NCI-H748 (cell line): ENCODE results near the gene FSTL4.

ENCODE experiments used
- DNase-seq: peaks from one replicate; lab custom pipeline; 2025; ENCODE audit not compliant: unreplicated experiment; lab: John Stamatoyannopoulos, UW

FSTL4 gene

DNA sequence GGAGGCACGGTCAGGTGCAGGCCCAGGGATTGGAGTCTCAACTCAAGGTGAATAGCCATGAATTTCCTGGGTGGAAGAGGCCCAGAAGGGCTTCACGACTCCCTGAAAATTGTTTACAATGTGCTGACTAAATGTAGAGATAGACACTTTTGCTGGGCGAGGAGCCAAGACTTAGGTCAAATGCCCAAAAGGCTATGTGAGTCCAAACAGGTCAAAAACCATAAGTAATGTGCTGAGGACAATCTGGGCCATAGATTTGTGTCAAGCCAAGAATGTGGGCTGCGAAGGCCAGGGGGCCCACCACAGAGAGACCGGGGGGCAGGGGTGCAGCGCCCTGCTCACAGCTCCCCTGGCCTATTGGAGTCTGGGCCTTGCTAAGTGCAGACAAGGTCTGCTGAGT, 362.7 kb downstream of the FSTL4 start:
- peak; percentile 8 for DNase-seq

DNA sequence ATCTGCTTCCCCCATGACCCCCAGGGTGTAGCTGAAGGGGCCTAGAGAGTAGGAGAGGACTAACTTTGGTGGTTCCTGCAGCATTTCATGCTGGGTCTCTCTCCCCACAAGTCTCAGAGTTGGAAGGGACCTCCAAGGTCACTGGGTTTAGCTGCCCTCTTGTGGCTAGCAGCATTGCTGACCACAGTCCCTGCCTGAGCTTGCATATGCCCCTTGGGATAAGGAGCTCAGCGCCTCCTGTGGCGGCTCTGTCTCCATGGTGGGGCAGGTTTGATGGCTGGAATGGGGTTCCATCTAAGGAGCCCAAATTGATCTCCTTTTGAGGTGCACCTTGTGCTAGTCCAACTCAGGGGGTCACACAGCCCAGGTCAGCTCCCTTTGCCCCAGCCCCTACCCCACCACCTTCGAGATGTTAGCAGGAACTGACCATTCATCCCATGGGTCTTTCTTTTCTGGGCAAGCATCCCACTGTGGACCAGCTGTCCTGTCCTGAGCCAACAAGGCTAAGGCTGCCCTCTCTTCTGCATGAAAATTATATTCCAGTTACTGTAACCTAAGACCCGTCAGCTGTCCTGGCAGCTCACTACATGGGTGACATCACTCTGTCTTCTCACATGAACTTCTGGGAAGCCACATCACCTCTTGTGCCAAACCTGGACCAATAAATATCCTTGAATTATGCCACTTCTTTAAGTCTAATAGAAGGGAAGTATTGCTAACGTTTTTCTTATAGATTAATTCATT, 364.3 kb downstream of the FSTL4 start:
- DNase-seq = peak; percentile 20

DNA sequence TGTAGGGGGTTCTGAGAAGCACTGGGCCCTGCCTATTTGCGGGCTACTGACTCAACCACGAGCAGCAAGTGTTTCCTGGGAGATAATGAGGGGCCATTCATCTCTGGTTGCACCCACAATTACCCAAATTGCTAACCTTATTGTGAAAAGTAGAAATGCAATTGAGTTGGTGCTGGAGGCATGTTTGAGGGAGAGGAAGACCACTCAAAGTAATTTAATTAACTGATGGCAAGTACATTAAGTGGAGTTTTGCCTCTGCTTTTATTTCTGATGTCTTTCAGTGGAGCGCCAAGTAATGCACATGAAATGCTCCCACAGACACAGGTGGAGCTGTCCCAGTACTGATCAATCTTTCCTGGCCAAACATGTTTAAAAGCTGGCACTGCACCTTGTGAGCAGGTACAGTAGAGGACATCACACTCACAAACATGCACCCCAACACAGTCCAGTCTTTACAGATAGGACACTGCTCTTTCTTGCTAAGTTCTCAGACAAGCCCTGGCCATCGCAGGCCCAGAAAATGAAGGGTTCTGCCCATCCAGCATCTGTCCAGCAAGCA, 365.1 kb downstream of the FSTL4 start:
- DNase-seq = peak; percentile 70

DNA sequence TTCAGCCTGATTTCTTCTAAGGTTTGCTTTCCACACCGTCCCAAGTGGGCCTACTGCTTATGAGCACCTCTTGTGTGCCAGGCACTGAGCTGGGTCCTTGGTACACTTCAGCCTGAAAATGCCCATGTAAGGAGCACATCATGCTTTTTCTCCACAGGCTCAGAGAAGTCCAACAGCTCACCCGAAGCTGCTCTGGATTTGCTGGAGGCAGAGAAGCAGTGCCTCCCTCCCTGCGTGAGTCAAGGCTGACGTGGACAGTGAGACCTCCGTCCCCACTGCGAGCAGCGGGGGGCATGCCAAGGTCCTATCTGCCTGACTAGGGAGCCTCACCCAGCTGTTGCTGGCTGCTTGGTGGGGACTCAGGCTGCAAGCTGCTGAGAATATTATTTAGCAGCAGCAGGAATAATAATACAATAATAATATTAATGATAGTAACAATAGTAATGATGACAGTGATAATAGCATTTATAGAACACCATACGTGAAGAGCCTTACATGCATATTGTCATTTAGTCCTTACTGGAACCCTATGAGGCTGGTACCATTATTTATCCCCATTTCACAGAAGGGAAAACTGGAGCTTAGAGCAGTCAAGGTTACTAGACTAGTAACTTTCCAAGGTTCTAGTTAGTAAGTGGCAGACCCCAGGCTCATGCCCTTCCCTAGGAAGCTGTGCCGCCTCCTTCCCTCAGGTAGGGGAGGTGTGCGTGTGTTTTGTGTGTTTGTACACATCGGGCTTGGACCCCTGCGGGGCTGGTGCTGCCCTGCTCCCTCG, 365.8 kb downstream of the FSTL4 start:
- no peak for DNase-seq

DNA sequence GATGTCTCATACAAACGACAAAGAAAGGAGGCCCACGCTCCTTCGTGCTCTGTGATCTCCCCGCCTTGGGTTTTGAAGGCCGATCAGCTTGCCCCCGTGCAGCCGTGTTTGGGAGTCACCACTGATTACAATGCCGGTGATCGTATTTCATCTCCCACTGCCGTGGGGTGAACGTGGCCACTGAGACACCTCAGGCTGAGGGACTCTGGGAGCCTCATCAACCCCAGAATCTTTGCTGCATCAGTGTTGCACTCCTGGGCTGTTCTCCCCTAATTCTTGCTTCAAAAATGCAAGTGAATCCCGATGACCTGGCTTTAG, 366.3 kb downstream of the FSTL4 start:
- no peak for DNase-seq

DNA sequence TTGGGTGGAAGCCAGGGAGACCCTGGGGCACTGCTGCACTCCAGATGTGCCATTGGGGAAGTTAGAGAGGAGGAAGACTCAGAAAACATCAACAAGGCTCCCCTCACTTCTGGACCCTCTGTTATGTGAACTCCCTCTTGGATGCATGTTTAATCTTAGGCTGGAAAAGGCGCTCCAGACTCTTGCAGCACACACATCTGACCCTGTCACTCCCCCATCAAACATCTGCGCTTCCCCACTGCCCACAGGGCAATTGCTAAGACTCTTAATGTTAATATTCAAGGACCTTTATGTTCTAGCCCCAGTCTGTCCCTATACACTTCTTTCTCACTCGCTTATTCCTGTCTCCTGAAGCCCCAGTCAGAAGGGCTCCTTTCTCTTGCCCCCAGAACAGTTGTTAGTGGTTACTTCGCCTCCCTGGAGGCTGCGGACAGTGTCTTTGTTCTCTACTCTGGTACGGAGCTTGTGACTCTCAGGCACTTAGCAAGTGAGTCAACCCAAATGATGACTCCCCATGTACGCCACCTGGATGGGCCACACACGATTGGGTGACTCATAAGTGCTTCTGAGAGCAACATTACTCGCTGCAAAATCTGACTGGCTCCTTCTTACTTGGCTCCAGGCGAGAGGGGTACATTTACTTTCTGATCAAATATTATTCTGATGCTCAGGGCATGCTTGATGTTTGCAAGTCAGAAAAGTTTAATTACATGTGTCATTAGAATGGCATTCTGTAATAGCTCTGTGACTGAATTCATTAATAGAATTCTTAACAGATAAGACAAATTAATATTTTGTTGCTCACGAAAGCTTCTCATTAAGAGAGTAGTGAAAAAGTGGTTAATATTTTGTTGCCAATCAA, 366.9 kb downstream of the FSTL4 start:
- no peak for DNase-seq

DNA sequence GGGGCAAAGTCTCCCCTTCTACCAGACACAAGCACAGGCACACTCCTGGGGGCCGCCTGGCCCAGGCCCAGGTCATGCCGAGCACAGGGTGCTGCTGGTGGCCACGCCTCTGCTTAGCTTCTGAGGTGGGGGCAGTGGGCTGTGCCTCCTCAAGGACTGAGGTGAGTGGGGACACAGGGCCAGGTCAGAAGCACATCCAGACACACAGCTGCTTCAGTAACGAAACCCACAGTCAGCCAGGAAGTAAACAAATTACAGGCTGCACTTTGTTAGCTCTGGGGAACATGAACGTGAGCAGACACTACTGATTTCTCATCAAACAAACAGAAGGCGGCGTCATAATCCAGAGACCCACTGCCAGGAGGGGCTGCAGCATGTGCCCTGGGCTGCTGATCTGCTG, 368.1 kb downstream of the FSTL4 start:
- peak; percentile 91 for DNase-seq

DNA sequence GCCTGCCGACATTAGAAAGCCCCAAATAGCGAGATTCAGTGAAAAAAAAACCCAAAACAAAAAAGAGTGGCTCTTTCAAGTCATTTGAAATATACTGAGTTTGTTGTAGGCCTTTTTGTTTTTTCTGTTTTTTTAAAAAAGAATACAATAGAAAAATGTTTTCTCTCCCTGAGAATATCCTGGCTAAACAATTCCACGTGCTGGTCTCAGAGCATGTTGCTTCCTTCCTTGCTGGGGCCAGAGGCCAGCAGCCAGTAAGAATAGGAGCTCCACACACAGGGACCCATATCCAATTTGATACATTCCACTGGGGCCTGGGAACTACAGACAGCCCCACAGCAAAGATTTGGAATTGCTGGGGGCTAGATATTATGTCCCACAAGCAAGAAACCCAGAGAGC, 369.1 kb downstream of the FSTL4 start:
- DNase-seq = no peak

DNA sequence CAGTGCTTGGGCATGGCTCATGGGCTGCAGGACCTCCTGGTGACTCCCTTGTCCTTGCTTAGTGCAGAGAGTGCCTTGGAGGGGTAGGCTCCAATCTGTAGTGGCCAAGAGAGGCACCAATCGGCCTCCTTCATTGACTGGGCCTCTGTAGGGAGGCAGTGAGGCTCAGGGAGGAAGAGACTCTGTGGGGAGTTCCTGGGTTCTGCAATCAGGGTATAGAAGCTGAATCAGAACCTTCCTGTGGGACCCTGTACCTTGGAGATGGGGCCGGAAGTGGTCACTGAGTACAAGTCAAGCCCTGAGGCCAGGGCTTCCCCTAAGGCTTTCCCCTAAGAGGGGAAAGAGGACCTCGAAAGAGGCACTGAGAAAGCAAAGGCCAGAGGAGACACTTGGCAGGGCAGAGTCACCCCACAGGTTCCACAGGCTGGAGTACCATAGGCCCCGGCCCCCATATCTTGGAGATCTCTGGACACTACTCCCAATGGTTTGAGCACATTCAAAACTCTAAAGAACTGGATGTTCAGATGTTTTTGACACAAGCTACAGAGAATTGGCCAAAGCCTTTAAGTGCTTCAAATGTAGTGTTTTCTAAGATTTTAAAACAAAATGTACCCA, 370.0 kb downstream of the FSTL4 start:
- no peak for DNase-seq

DNA sequence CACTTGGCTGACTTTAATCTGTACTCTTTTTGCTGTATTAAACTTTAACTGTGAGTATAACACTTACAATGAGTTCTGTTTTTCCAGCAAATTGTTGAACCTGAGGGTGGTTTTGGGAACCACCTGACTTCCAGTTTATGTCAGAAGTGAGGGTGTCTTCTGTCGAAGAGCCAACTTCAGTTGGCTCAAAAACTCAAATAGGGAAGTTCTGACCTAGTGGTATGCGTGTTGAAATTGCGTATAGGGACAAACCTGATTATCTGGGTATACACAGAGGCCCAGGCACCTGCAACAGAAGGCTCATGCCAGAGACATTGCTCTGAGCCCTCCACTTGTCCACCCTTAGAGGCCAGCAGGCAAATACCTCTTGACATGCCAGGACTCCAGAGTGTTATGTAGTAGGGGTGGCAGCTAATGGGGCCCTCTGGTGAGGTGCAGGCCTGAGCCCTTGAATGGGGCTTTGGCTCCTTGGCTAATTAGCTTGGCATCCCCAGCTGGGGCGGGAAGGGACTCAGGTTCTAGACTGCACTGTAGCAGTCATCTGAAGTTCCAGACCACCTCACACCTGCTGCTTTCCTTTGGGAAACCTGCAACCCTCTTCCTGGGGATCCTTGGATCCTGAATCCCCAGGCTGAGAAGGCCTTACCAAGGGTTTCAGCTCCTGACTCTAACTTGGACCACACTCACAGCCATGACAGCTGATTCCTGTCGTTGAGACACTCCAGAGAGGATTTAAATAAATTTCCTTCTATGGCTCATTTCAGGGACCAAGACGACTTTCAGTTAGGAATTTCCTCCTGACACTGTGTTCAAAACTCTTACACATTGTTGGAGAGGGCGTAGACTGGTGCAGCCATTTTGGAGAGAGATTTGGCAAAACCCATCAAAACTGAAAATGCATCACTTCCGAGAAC, 370.9 kb downstream of the FSTL4 start:
- no peak for DNase-seq

DNA sequence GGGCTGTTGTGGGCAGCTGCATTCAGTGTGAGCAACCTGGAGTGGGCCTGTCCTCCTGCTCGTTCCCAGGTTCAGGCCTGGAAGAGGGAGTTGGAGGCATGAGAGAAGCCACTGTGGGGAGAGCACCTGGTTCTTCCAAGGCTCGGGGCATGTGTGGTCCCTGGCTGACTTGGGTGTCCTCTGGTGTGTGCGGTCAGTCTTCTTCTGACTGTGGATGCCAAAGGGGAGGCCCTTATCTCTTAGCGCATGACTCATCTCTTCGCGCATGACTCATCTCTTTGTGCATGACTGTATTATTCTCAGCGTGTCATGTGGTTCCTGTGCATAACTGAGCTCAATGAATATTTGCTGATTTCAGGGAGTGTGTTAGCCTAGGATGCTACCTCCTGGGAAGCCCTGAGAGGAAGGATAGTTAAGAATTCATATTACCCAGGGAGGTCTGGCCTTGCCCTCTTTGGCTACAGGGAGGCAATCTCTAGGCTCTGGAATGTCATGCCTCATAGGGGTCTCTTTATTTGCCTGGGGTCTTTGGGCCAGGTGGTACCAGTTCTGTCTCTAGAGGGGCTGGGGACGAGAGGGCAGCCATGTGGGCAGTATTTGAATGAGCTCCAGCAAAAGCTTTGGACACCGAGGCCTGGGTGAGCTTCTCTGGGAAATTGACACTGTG, 371.8 kb downstream of the FSTL4 start:
- DNase-seq = no peak

DNA sequence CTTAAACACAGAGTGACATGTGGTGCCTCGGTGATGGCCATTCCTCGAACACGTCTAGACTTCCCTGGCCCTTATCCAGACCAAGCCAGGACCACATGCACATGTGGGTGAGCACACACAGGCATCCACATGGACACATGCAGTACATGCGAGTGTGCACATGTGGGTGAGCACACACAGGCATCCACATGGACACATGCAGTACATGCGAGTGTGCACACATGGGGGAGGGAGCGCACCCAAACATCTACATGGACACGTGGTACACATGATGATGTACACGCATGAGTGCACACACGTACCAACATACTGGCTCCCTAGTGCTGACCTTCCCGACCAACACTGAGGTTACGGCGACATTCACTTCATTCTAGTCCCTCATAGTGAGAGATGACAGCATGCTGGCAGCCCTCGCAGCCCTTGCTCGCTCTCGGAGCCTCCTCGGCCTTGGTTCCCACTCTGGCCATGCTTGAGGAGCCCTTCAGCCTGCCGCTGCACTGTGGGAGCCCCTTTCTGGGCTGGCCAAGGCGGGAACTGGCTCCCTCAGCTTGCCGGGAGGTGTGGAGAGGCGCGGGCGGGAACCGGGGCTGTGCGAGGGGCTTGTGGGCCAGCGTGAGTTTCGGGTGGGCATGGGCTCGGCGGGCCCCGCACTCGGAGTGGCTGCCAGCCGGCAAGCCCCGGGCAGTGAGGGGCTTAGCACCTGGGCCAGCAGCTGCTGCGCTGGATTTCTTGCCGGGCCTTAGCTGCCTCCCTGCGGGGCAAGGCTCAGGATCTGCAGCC, 373.7 kb downstream of the FSTL4 start:
- no peak for DNase-seq

DNA sequence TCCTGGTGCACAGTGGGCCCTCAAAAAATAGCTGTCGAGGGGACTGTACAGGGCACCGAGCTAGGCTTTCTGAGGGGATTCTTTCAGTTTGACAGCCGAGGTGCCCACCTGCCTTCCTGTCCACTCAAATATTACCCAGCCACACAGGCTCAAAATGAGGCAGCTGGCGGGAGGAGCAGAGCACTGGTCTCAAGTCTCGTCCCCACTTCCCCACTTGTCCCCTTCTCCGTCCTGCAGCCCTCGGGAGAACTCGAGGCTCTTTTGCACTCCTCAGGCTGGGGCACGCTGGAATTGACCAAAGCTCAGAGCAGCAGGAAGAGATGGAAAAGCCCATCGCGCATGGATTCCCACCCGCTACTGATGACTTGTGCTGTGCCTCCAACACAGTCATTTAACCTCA, 375.4 kb downstream of the FSTL4 start:
- DNase-seq = no peak

DNA sequence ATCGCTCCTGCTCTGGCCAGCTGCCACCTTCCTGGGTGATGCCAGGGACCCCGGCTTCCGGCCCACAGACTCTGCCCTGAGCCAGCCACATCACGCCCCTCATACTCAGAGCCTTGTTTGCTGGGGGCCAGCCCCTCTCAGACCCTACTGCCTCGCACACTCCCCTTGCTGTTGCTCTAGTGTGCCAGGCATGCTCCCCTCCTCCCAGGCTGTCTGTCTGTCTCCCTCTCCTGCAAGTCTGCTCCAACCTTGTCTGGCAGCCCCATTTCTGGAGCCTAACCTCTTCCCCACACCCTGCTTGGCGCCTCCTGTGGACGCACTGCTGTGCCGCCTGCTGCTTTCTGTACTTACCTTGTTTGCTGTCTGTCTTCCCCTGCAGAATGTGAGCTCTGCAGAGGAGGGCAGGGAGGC, 375.8 kb downstream of the FSTL4 start:
- no peak for DNase-seq

DNA sequence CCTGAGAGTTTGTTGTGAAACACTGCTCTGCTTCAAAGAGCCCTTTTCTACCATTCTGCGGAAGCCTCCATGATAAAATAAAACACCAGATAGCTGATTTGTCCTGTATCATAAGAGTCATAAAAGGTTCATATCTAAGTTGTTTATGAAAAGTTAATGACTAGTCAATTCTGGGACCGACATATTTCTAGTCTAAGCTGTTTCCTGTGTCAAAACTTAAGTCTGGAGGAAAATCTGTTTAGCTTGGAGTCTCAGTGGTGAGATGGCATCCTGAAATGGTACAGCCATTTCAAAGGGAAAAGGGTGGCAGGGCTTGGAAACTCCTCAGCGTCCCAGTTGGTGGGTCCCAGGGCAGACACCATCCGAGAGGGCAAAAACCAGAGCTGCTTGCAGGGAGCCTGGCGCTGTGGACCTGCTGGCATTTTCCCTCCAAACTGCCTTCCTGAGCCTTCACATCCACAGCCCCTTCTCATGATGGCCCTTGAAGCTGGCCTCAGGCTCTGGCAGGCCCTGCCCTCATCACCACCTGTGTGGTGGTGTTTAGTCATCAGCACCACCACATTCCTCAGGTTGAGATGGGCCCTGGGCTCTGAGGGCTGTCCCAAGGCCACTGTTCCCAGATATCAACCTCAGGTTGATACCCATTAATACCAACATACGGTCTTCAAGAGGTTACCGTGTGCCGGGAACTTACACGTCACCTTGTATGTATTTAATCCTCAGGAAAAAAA, 376.5 kb downstream of the FSTL4 start:
- no peak for DNase-seq

DNA sequence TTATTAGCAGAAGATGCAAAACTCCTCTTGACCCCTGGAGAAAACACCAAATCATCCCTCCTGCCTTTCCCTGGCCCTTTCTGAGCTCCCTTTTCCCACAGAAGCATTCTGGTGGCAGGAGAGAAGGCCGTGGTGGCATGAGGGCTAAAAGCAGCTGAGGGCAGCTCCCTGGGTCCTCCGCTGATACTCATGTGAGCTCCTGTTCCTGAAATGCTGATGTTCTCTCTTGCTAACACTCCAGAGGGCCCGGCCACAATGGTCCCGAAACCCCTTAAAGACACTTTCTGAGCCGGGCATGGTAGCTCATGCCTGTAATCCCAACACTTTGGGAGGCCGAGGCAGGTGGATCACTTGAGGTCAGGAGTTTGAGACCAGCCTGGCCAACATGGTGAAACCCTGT, 377.4 kb downstream of the FSTL4 start:
- no peak for DNase-seq

DNA sequence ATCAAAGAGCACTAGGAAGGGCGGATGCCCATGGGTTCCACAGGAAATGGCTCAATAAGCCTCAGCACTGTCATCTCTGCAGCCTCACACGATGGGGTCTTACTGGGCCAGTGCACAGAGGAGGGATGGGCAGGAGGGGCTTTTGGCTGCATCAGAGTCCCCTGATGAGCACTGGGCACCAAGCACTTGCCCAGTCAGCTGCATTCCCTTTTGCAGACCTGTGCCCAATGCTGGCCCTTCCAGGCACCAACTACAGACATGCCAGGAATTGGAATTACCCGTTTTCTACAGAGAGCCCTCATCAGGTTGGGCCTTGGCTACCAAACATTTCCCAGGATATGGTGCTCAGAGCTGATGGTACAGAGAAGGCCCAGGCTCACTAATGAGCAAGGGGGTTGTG, 378.1 kb downstream of the FSTL4 start:
- DNase-seq = no peak

DNA sequence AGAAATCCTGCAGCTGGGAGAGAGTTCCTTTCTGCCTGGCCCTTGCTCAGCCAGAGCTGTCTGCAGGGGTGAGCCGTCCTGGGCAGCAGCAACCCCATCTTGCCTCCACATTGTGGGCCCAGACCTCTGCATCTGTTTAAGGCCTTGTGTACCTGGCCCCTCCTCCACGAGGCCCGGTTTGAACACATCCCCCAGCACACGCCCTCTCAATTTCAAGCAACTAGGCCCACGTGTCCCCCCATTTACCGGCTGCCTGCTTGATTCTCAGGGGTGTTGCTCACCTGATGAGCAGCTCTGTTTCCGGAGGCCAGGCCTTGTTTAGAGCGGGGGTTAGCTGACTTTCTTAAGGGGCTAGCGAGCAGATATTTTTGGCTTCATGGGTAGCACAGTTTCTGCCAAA, 378.7 kb downstream of the FSTL4 start:
- DNase-seq = no peak
